Measurements from ENCODE around the gene NUP98.

Gene NUP98

DNA sequence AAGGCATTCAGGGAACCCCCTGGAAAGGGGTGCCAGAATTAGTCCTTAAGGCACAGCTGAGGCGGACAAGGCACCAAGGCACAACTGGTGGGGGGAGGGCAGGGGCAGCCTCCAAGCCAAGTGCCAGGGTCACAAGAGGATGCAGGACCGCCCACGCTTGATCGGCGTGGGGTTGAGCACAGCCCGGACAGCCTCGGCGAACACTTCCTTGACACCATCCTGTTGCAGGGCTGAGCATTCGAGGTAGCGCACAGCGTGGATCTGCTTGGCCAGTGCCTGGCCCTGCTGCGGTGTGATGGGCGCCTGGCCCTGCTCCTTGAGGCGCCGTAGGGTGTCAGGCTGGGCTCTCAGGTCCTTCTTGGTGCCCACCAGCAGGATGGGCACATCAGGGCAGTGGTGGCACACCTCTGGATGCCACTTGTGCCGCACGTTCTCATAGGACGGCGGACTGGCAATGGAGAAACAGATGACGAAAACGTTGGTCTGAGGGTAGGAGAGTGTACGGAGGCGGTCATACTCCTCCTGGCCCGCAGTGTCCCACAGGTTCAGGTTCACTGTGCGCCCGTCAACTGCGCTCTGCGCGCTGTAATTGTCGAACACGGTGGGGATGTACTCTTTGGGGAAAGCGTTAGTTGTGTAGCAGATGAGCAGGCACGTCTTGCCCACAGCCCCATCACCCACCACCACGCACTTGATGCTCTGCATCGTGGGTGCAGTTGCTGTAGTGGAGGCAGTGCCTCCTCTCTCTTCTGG lies 30.3 kb upstream of the NUP98 start:
- TF ChIP-seq, protein P1, sequence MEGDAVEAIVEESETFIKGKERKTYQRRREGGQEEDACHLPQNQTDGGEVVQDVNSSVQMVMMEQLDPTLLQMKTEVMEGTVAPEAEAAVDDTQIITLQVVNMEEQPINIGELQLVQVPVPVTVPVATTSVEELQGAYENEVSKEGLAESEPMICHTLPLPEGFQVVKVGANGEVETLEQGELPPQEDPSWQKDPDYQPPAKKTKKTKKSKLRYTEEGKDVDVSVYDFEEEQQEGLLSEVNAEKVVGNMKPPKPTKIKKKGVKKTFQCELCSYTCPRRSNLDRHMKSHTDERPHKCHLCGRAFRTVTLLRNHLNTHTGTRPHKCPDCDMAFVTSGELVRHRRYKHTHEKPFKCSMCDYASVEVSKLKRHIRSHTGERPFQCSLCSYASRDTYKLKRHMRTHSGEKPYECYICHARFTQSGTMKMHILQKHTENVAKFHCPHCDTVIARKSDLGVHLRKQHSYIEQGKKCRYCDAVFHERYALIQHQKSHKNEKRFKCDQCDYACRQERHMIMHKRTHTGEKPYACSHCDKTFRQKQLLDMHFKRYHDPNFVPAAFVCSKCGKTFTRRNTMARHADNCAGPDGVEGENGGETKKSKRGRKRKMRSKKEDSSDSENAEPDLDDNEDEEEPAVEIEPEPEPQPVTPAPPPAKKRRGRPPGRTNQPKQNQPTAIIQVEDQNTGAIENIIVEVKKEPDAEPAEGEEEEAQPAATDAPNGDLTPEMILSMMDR (IDR thresholded peaks at IDR 0.05; ENCODE audit: low read length, missing control alignments): no peak
- no peak overlapping the region for H3K4me3 ChIP-seq (replicated peaks; ENCODE audit: low read depth, low read length)
- DNase-seq (ENCODE audit: low read depth): no peak

DNA sequence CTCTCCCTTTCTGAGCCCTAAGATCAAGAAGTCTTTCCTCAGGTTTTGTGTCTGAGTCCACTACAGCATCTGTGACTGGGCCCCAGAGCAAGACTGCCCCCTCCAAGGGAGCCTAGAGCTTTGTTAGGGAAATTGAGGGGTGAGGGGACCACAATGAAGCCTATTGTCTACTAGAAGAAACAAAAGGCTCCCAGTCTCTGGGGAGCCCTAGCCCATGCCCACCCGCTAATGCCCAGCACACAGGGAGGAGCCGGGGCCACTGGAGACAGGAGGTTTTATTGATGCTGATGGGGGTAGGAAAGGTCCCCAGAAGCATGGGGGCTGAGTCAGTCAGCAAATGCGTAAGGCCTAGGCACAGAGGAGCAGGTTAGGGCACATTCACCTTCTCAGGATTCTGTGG lies 29.4 kb upstream of the NUP98 start:
- no peak for DNase-seq (ENCODE audit: low read depth)
- no peak overlapping the region for H3K4me3 ChIP-seq (replicated peaks; ENCODE audit: low read depth, low read length)
- TF ChIP-seq, protein P1 (IDR thresholded peaks at IDR 0.05; ENCODE audit: low read length, missing control alignments): no peak

DNA sequence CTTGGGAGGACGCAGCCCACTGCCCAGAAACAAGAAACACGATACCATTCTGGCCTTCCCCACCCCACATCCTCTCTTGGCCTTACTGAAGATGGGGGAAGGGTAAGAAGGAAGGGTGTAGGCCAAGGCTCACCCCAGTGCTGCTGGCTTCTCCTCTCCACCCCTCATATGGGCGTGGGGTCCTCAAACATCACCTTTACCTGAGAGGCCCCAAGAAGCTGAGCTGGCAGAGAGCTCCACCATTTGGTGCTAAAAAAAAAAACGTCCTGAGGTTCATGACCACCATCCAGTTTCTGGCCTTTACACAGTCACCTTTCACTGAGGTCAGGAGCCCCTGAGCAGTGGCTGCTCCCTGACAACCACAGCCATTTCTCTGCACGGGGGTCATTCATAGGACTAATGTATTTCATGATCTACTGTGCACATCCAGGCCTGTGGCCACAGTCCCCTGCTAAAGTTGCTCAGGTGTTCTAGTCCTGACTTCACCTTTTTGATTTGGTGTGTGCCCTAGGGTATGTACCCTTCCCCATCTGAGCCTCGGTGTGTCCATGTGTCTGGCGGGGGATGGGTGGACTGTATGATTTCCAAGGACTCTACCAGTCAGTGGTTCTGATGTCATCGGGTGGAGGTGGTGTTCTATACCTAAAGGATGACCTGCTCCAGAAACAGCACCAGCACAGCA lies 28.3 kb upstream of the NUP98 start:
- H3K4me3 ChIP-seq (replicated peaks; ENCODE audit: low read depth, low read length): no peak overlapping the region
- TF ChIP-seq, protein P1 (IDR thresholded peaks at IDR 0.05; ENCODE audit: low read length, missing control alignments): no peak
- DNase-seq (ENCODE audit: low read depth): no peak

DNA sequence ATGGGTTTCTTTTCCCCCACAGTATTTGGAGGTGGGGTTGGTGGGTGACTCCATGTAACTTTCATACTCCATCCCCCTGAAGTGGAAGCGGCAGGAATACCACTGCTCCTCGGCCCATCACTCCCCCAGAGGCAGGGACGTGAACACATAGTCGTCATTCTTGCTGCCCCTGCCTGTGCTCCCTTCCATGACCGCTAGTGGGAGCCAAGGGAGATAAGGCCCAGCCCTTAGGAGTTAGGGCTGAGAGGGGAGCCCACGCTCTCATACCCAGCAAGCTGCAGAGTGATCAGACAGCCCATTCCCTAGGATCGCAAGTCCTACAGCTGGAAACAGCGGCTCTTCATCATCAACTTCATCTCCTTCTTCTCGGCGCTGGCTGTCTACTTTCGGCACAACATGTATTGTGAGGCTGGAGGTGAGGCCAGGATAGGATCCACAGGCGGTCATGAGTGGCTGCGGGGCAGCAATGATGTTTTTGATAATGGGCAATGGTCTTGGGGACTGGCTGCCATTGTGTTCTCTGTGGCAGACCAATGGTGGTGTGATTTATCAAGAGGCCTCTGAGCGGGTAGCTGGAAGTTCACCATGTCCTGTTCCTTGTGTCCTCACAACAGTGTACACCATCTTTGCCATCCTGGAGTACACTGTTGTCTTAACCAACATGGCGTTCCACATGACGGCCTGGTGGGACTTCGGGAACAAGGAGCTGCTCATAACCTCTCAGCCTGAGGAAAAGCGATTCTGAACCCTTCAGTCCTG lies 27.5 kb upstream of the NUP98 start:
- peak; percentile 55 for DNase-seq (ENCODE audit: low read depth)
- TF ChIP-seq, protein P1 (IDR thresholded peaks at IDR 0.05; ENCODE audit: low read length, missing control alignments): peak; percentile 65
- no peak overlapping the region for H3K4me3 ChIP-seq (replicated peaks; ENCODE audit: low read depth, low read length)

DNA sequence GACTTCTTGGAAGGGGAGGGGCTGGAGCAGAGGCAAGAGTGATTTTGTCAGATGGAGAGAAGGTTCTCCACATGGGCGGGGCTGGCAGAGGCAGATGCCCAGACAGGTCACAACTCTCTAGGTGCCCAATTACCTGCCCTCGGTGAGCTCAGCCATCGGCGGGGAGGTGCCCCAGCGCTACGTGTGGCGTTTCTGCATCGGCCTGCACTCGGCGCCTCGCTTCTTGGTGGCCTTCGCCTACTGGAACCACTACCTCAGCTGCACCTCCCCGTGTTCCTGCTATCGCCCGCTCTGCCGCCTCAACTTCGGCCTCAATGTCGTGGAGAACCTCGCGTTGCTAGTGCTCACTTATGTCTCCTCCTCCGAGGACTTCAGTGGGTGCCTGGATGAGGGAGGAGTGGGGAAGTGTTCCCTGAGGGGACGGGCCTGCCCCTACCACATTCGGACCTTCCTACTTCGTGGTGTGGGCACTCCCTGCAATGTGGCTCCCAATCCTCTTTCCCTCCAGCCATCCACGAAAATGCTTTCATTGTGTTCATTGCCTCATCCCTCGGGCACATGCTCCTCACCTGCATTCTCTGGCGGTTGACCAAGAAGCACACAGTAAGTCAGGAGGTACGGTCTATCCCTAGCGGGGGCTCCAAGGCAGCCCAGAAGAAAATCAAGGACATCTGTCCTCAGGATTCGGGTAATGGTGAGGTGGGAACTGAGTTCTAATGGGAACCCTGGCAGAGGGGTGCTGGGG lies 26.6 kb upstream of the NUP98 start:
- TF ChIP-seq, protein P1 (IDR thresholded peaks at IDR 0.05; ENCODE audit: low read length, missing control alignments): no peak
- no peak for DNase-seq (ENCODE audit: low read depth)
- H3K4me3 ChIP-seq (replicated peaks; ENCODE audit: low read depth, low read length): no peak overlapping the region

DNA sequence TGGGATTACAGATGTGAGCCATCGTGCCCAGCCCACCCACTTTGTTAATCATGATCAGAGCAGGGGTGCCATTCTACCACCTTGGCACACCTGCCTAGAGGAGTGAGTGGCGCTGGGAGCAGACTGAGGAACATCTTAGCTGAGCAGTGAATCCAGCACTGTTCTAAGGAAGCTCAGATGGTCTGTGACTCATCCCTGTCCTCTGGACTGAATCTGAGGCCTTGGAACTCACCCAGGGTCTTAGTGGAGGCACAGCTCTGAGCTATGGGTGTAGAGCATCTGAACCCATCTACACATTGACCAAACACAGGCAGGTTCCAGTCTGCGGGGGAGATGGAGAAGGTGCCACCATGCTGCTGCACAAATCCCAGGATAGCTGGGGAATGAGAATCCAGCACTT lies 25.9 kb upstream of the NUP98 start:
- TF ChIP-seq, protein P1 (IDR thresholded peaks at IDR 0.05; ENCODE audit: low read length, missing control alignments): no peak
- peak; percentile 75 for DNase-seq (ENCODE audit: low read depth)
- H3K4me3 ChIP-seq (replicated peaks; ENCODE audit: low read depth, low read length): no peak overlapping the region

All from fibroblast of pulmonary artery (primary cell).